HL-60 (cell line): ENCODE measurements around the gene WAC.
"Not testable (repeated sequence)": the region's sequence is repeated elsewhere in the genome, so short reads cannot be mapped to it uniquely, and the experiment has no call there.

ENCODE experiments used
- DNase-seq, 2 experiments: peaks; one replicate each; pipeline ENCODE4 v3.0.0-alpha.2; 2010 to 2020; ENCODE audit warnings: low read depth in 1 of 2, low spot score in 1 of 2
- H3K27ac ChIP-seq: fragments of 250-450 bp; sonication (Bioruptor Pico); replicated peaks from 2 replicates; pipeline ENCODE4 v1.5.1; 2020; ENCODE audit warnings: mild to moderate bottlenecking, moderate library complexity
- H3K27me3 ChIP-seq: fragments of 250-450 bp; sonication (Bioruptor Pico); 2 replicates; pipeline ENCODE4 v1.5.1; 2021; ENCODE audit warnings: mild to moderate bottlenecking, moderate library complexity; ENCODE audit not compliant: insufficient read depth, poor library complexity, severe bottlenecking
- H3K4me3 ChIP-seq: replicated peaks from 2 replicates; pipeline ENCODE4 v1.5.1; 2011; ENCODE audit warnings: mild to moderate bottlenecking, control low read depth, low read length; ENCODE audit not compliant: insufficient read depth
- CTCF ChIP-seq: IDR thresholded peaks from one replicate; pipeline ENCODE4 v1.5.1; 2011; ENCODE audit warnings: low read length, control low read depth, inconsistent platforms; ENCODE audit not compliant: insufficient read depth
- GABPA ChIP-seq: IDR thresholded peaks from 2 replicates; pipeline ENCODE4 v1.6.1; 2012; ENCODE audit warnings: low read depth
- POLR2AphosphoS5 ChIP-seq: IDR thresholded peaks from 2 replicates; pipeline ENCODE4 v1.6.1; 2012; ENCODE audit warnings: low read depth
- REST ChIP-seq: IDR thresholded peaks from 2 replicates; pipeline ENCODE4 v1.6.1; 2012; ENCODE audit warnings: low read depth; ENCODE audit not compliant: insufficient replicate concordance
- SPI1 ChIP-seq: IDR thresholded peaks from 2 replicates; pipeline ENCODE4 v1.6.1; 2012; ENCODE audit warnings: low read depth, mild to moderate bottlenecking, borderline replicate concordance

Gene WAC

GRCh38 chr10:28514648-28515047, 18.3 kb upstream of the WAC start:
- Histone ChIP-seq H3K27ac (peak overlapping the region; percentile 73), H3K27me3 (no peaks in the 10 kb centered on the region), H3K4me3 (no peak overlapping the region)
- TF ChIP-seq SPI1 (no peak), GABPA (no peak), POLR2AphosphoS5 (no peak), REST (no peak), CTCF (no peak)
- DNase-seq: no peak

- TF ChIP-seq REST: no peak
- TF ChIP-seq POLR2AphosphoS5: no peak
- TF ChIP-seq CTCF: no peak
- no peak for TF ChIP-seq SPI1
- no peak for TF ChIP-seq GABPA
- no peak for DNase-seq
- Histone ChIP-seq H3K4me3 (no peak overlapping the region), H3K27me3 (no peaks in the 10 kb centered on the region), H3K27ac (no peak overlapping the region)
Measured at GRCh38 chr10:28520346-28520745, 12.6 kb upstream of the WAC start.

- H3K27me3 ChIP-seq, DNase-seq, H3K4me3 ChIP-seq, H3K27ac ChIP-seq: not testable (repeated sequence)
Measured at GRCh38 chr10:28520828-28521227, 12.1 kb upstream of the WAC start.

- not testable (repeated sequence) for DNase-seq, H3K27ac ChIP-seq, H3K27me3 ChIP-seq, H3K4me3 ChIP-seq
Measured at GRCh38 chr10:28521961-28522360, 11.0 kb upstream of the WAC start.

GRCh38 chr10:28523725-28524252, 9.1 kb upstream of the WAC start:
- TF ChIP-seq POLR2AphosphoS5 (no peak), SPI1 (no peak), CTCF (no peak), REST (no peak), GABPA (no peak)
- no peak overlapping the region for H3K27ac ChIP-seq

More at GRCh38 chr10:28523725-28524252, 9.1 kb upstream of the WAC start:
- Histone ChIP-seq H3K27me3 (no peaks in the 10 kb centered on the region), H3K4me3 (no peak overlapping the region)
- no peak for DNase-seq
